Activated CD4-positive, alpha-beta T cell treated with anti-CD3 and anti-CD28 coated beads for 48 hours (primary cell): ENCODE results near the gene NPAS2.

Source experiments
- DNase-seq: peaks from one replicate; pipeline ENCODE4 v3.0.0-alpha.2; 2020

Gene NPAS2

GRCh38 chr2:100819370-100820272 is at the start of gene NPAS2:
Gene NPAS2 (plus strand): TSS chr2:100820139. CDS start chr2:100904755, 84,616 bp downstream.
- DNase-seq, result peak; percentile 27

- no peak for DNase-seq
These were observed 48.8 kb upstream of the NPAS2 start for GRCh38 chr2:100771125-100771524.

GRCh38 chr2:100773538-100773937 is 46.4 kb upstream of the NPAS2 start:
- DNase-seq, result no peak

- DNase-seq, result no peak
These were observed 43.5 kb upstream of the NPAS2 start for GRCh38 chr2:100776445-100776844.

- no peak for DNase-seq
These were observed 41.1 kb upstream of the NPAS2 start for GRCh38 chr2:100778637-100779450.

GRCh38 chr2:100779908-100780202 is 40.1 kb upstream of the NPAS2 start:
- DNase-seq, result no peak

- DNase-seq, result no peak
These were observed 39.5 kb upstream of the NPAS2 start for GRCh38 chr2:100780203-100781008.

GRCh38 chr2:100781009-100781325 is 39.0 kb upstream of the NPAS2 start:
- no peak for DNase-seq

- no peak for DNase-seq
These were observed 38.2 kb upstream of the NPAS2 start for GRCh38 chr2:100781523-100782379.

GRCh38 chr2:100782380-100782878 is 37.5 kb upstream of the NPAS2 start:
- no peak for DNase-seq

- no peak for DNase-seq
These were observed 36.0 kb upstream of the NPAS2 start for GRCh38 chr2:100783987-100784386.

- DNase-seq, result no peak
These were observed 35.3 kb upstream of the NPAS2 start for GRCh38 chr2:100784681-100785080.

- DNase-seq, result no peak
These were observed 34.2 kb upstream of the NPAS2 start for GRCh38 chr2:100785626-100786296.

GRCh38 chr2:100786297-100786658 is 33.7 kb upstream of the NPAS2 start:
- no peak for DNase-seq

- DNase-seq, result no peak
These were observed 33.0 kb upstream of the NPAS2 start for GRCh38 chr2:100786985-100787384.

- DNase-seq, result no peak
These were observed 30.6 kb upstream of the NPAS2 start for GRCh38 chr2:100789361-100789760.

- no peak for DNase-seq
These were observed 28.5 kb upstream of the NPAS2 start for GRCh38 chr2:100791294-100791935.

GRCh38 chr2:100791936-100792308 is 28.0 kb upstream of the NPAS2 start:
- no peak for DNase-seq

GRCh38 chr2:100793220-100793619 is 26.7 kb upstream of the NPAS2 start:
- no peak for DNase-seq

- no peak for DNase-seq
These were observed 26.0 kb upstream of the NPAS2 start for GRCh38 chr2:100793982-100794381.

GRCh38 chr2:100796499-100797100 is 23.3 kb upstream of the NPAS2 start:
- DNase-seq, result no peak
